HUES64 (cell line): ENCODE results near the gene SCARF2.
"Not testable (repeated sequence)": the region's sequence is repeated elsewhere in the genome, so short reads cannot be mapped to it uniquely, and the experiment has no call there.

Experiments
- H3K27ac ChIP-seq: 2 replicates; pipeline ENCODE4 v1.7.0; 2013; ENCODE audit warnings: low read depth, low read length, inconsistent platforms
- H3K27me3 ChIP-seq: 2 replicates; pipeline ENCODE4 v1.6.1; 2013; ENCODE audit warnings: mild to moderate bottlenecking, low read length; ENCODE audit not compliant: insufficient read depth
- H3K36me3 ChIP-seq: 2 replicates; pipeline ENCODE4 v1.6.1; 2013; ENCODE audit warnings: mild to moderate bottlenecking, low read length; ENCODE audit not compliant: insufficient read depth
- H3K4me1 ChIP-seq: 2 replicates; pipeline ENCODE4 v1.6.1; 2013; ENCODE audit warnings: mild to moderate bottlenecking, low read length, moderate library complexity; ENCODE audit not compliant: insufficient read depth
- H3K4me3 ChIP-seq: 2 replicates; pipeline ENCODE4 v1.5.1; 2013; ENCODE audit warnings: mild to moderate bottlenecking, low read length, moderate library complexity
- H3K9ac ChIP-seq: 2 replicates; pipeline ENCODE4 v1.6.1; 2013; ENCODE audit warnings: mild to moderate bottlenecking, low read depth, low read length
- H3K9me3 ChIP-seq: 2 replicates; pipeline ENCODE4 v1.6.1; 2013; ENCODE audit warnings: low read depth, low read length; ENCODE audit not compliant: insufficient read depth
- WGBS: fragments of 150-250, 120-280 bp; methylation state at CpG from one replicate; pipeline ENCODE4 v1.1.7; 2013; ENCODE audit warnings: missing lambda C conversion rate; 5-methylcytosine and 5-hydroxymethylcytosine counted together

SCARF2 gene

GRCh38 chr22:20383538-20383937 is 54.1 kb downstream of the SCARF2 start:
- H3K36me3 ChIP-seq: no peaks in the 10 kb centered on the region
- no peaks in the 10 kb centered on the region for H3K9me3 ChIP-seq
- no peaks in the 10 kb centered on the region for H3K4me1 ChIP-seq
- WGBS: 95% methylated on average over 7 of the region's 9 CpGs
- H3K4me3 ChIP-seq: no peak overlapping the region
- H3K27me3 ChIP-seq: no peaks in the 10 kb centered on the region; the same call in 1 of the 2 replicates
- H3K9ac ChIP-seq: no peak overlapping the region
- H3K27ac ChIP-seq: no peak overlapping the region

DNA sequence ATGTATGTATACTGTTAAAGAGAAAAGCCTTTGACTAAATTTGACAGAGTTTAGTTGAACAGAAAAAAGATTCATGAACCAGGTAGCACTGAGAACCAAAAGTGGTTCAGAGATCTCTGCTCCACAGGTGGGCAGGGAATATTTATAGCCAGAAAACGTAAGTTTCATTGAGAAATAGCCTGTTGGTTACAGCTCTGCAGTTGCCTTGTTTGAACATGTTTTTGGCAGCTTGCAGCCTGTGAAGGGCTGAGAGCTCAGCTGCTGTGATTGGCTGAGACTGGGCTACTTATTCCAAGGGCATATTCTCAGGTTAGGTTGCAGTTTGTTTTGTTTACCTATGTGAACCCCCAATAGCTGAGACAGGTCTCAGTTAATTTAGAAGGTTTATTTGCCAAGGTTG is 57.1 kb downstream of the SCARF2 start:
- no peak overlapping the region for H3K9ac ChIP-seq
- H3K36me3 ChIP-seq: no peaks in the 10 kb centered on the region
- no peak overlapping the region for H3K4me3 ChIP-seq
- no peak overlapping the region for H3K27ac ChIP-seq
- 45% methylated on average over 1 of the region's 1 CpG for WGBS
- H3K27me3 ChIP-seq: no peaks in the 10 kb centered on the region
- no peaks in the 10 kb centered on the region for H3K9me3 ChIP-seq
- no peaks in the 10 kb centered on the region for H3K4me1 ChIP-seq

DNA sequence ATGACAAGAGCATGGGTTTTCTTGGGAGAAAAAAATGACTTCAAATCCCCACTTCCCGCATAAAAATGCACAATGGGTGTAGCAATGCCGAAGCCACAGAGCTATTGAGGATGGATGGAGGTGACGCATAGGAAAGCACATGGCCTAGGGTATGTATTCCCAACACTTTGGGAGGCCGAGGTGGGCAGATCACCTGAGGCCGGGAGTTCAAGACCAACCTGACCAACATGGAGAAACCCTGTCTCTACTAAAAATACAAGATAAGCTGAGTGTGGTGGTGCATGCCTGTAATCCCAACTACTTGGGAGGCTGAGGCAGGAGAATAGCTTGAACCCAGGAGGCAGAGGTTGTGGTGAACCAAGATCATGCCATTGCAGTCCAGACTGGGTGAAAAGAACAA is 58.9 kb downstream of the SCARF2 start:
- H3K36me3 ChIP-seq, H3K4me1 ChIP-seq, H3K27me3 ChIP-seq, H3K4me3 ChIP-seq, H3K9me3 ChIP-seq, H3K27ac ChIP-seq, H3K9ac ChIP-seq: not testable (repeated sequence)
- WGBS: 93% methylated on average over 5 of the region's 5 CpGs

- H3K27ac ChIP-seq: no peak overlapping the region
- H3K9ac ChIP-seq: no peak overlapping the region
- peaks cover 4% of the 10 kb centered on the region; the same call in 1 of the 2 replicates for H3K4me1 ChIP-seq
- 94% methylated on average over 4 of the region's 4 CpGs for WGBS
- no peak overlapping the region for H3K4me3 ChIP-seq
- peaks cover 7% of the 10 kb centered on the region for H3K27me3 ChIP-seq
- H3K36me3 ChIP-seq: no peaks in the 10 kb centered on the region
- no peaks in the 10 kb centered on the region for H3K9me3 ChIP-seq
Measured at GRCh38 chr22:20378110-20378509, 59.5 kb downstream of the SCARF2 start.

DNA sequence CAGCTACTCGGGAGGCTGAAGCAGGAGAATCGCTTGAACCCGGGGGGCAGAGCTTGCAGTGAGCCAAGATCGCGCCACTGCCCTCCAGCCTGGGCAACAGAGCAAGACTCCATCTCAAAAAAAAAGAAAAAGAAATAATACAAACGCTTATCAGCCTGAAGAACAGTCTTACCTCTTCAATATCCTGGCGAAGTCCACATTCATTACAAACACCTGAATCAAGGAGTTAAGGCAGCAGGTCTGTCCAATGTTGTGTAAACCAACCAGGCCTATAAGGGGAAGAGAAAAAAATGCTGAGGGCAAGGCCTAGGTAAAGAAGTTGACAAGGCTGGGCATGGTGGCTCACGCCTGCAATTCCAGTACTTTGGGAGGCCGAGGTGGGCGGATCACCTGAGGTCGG is 60.6 kb downstream of the SCARF2 start:
- not testable (repeated sequence) for H3K9ac ChIP-seq, H3K4me3 ChIP-seq, H3K9me3 ChIP-seq, H3K4me1 ChIP-seq, H3K36me3 ChIP-seq, H3K27ac ChIP-seq, H3K27me3 ChIP-seq
- WGBS: 97% methylated on average over 11 of the region's 11 CpGs

- H3K27me3 ChIP-seq, H3K9me3 ChIP-seq, H3K4me1 ChIP-seq, H3K4me3 ChIP-seq, H3K36me3 ChIP-seq, H3K27ac ChIP-seq, H3K9ac ChIP-seq: not testable (repeated sequence)
- 98% methylated on average over 7 of the region's 8 CpGs for WGBS
Measured at GRCh38 chr22:20376281-20376680, 61.3 kb downstream of the SCARF2 start.
